Measurements from ENCODE around the gene ERN1.

DNA sequence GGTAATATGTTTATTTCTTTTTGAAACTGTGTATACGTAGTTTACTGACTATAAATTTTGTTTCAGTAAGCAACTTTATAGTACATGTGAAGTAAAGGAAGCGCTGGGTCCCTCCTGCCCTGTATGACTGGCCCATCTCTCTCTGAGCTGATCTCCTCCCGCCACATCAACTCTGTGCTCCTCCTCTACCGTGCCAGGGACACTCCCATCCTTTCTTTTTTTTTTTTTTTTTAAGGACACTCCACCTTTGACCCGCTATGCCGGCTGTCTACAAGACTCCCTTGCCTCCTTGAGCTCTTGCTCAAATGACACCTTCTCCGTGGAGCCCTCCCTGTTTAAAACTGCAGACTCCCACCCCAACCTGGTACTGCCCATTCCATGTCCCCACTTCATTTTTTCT lies 35.5 kb downstream of the ERN1 start:
- no peak for TF ChIP-seq POLR2A (IDR thresholded peaks at IDR 0.05)
- TF ChIP-seq, protein P1, sequence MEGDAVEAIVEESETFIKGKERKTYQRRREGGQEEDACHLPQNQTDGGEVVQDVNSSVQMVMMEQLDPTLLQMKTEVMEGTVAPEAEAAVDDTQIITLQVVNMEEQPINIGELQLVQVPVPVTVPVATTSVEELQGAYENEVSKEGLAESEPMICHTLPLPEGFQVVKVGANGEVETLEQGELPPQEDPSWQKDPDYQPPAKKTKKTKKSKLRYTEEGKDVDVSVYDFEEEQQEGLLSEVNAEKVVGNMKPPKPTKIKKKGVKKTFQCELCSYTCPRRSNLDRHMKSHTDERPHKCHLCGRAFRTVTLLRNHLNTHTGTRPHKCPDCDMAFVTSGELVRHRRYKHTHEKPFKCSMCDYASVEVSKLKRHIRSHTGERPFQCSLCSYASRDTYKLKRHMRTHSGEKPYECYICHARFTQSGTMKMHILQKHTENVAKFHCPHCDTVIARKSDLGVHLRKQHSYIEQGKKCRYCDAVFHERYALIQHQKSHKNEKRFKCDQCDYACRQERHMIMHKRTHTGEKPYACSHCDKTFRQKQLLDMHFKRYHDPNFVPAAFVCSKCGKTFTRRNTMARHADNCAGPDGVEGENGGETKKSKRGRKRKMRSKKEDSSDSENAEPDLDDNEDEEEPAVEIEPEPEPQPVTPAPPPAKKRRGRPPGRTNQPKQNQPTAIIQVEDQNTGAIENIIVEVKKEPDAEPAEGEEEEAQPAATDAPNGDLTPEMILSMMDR (IDR thresholded peaks at IDR 0.05 in 4 of 5, conservative IDR thresholded peaks at IDR 0.05 in 1 of 5), result no peak

Measured in gastrocnemius medialis (tissue), 4 donors.